T-helper 1 cell (primary cell): ENCODE data around the gene MINDY3.
"Not testable (repeated sequence)": the region's sequence is repeated elsewhere in the genome, so short reads cannot be mapped to it uniquely, and the experiment has no call there.

ENCODE experiments used
- DNase-seq, 5 donors: peaks; one replicate each; pipeline ENCODE4 v3.0.0-alpha.2; 2012 to 2020
- total RNA-seq, 4 donors: gene quantifications; one replicate each; lab custom pipeline; 2026; lab: John Stamatoyannopoulos, UW

The MINDY3 gene
- 33.7 to 44.7 (median 43.1) reads per million in 4 donors for total RNA-seq

- DNase-seq, result peak; percentile 59 to 90 (median 66)
Measured at GRCh38 chr10:15859906-15860691, at the start of gene MINDY3. TSS of gene MINDY3 (minus strand) at chr10:15860507. CDS start at chr10:15860299, 208 bp downstream.

GRCh38 chr10:15901889-15902288 is 41.6 kb upstream of the MINDY3 start:
- no peak for DNase-seq

GRCh38 chr10:15898046-15898445 is 37.7 kb upstream of the MINDY3 start:
- no peak for DNase-seq

GRCh38 chr10:15897287-15897686 is 37.0 kb upstream of the MINDY3 start:
- no peak for DNase-seq

- DNase-seq, result no peak
Measured at GRCh38 chr10:15896654-15897053, 36.3 kb upstream of the MINDY3 start.

GRCh38 chr10:15884447-15884846 is 24.1 kb upstream of the MINDY3 start:
- no peak for DNase-seq

GRCh38 chr10:15881542-15881941 is 21.2 kb upstream of the MINDY3 start:
- DNase-seq, result no peak

- peak in 1 of 5 donors; percentile 17 for DNase-seq
Measured at GRCh38 chr10:15879663-15880062, 19.4 kb upstream of the MINDY3 start.

- peak in 1 of 5 donors; percentile 25 for DNase-seq
Measured at GRCh38 chr10:15879058-15879457, 18.8 kb upstream of the MINDY3 start.

GRCh38 chr10:15877836-15878576 is 17.7 kb upstream of the MINDY3 start:
- DNase-seq, result no peak

- not testable (repeated sequence) for DNase-seq
Measured at GRCh38 chr10:15876274-15876673, 16.0 kb upstream of the MINDY3 start.

GRCh38 chr10:15872645-15873044 is 12.3 kb upstream of the MINDY3 start:
- not testable (repeated sequence) for DNase-seq

- no peak for DNase-seq
Measured at GRCh38 chr10:15871823-15872222, 11.5 kb upstream of the MINDY3 start.

- DNase-seq, result no peak
Measured at GRCh38 chr10:15869935-15870334, 9.6 kb upstream of the MINDY3 start.

- no peak for DNase-seq
Measured at GRCh38 chr10:15868006-15868405, 7.7 kb upstream of the MINDY3 start.

GRCh38 chr10:15865304-15865703 is 5.0 kb upstream of the MINDY3 start:
- DNase-seq, result no peak

- no peak for DNase-seq
Measured at GRCh38 chr10:15864419-15864818, 4.1 kb upstream of the MINDY3 start.

GRCh38 chr10:15863733-15864132 is 3.4 kb upstream of the MINDY3 start:
- DNase-seq, result no peak

GRCh38 chr10:15863323-15863722 is 3.0 kb upstream of the MINDY3 start:
- no peak for DNase-seq

GRCh38 chr10:15860692-15861201 is 440 bp upstream of the MINDY3 start:
- DNase-seq, result no peak

GRCh38 chr10:15859509-15859905 is 800 bp downstream of the MINDY3 start:
- no peak for DNase-seq

- DNase-seq, result no peak
Measured at GRCh38 chr10:15858861-15859281, 1.4 kb downstream of the MINDY3 start.

GRCh38 chr10:15857107-15857575 is 3.2 kb downstream of the MINDY3 start:
- DNase-seq, result no peak
